OCI-M2 (cell line): ENCODE data around the gene CMTM8.
"Not testable (repeated sequence)": the region's sequence is repeated elsewhere in the genome, so short reads cannot be mapped to it uniquely, and the experiment has no call there.

Source experiments
- DNase-seq: peaks from one replicate; lab custom pipeline; 2025; ENCODE audit not compliant: unreplicated experiment; lab: John Stamatoyannopoulos, UW

The CMTM8 gene, protein sequence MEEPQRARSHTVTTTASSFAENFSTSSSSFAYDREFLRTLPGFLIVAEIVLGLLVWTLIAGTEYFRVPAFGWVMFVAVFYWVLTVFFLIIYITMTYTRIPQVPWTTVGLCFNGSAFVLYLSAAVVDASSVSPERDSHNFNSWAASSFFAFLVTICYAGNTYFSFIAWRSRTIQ

DNA sequence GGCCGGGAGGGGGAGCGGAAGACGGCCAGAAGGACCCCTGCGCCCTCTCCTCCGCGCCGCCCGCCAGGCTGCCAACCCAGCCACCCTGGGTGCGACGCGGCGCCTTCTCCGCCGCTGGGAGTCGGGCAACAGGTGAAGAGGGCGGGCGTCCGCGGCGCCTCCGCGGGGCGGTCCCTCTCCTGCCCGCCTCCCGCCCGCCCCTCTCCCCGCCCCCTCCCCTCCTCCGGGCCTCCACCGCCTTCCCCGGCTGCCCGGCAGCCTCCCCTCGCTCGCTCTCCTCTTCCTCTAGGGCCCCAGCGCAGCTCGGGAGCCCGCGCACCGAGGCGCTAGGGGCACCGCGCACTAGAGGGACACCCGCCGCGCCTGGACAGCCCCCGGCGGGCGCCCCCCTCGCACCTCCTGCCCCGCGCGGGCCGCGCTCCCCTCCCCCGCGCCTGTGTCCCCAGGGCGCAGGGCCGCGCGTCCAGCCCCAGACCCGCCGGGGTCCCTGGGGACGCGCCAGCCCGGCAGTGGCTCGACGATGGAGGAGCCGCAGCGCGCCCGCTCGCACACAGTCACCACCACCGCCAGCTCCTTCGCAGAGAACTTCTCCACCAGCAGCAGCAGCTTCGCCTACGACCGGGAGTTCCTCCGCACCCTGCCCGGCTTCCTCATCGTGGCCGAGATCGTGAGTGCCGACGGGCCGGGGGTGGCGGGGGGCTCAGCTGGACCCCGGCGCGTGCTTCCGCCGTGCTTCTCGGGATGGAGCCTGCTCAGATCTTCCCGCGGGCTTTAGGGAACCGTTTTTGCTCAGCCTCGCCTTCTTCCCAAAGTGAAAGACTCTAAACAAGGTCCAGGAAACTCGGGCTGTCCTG, at the start of gene CMTM8:
Gene CMTM8, plus strand, starts transcription at position 228 of the 854 bp plus-strand sequence. Its CDS starts 293 bp downstream, at position 521.
- no peak for DNase-seq

DNA sequence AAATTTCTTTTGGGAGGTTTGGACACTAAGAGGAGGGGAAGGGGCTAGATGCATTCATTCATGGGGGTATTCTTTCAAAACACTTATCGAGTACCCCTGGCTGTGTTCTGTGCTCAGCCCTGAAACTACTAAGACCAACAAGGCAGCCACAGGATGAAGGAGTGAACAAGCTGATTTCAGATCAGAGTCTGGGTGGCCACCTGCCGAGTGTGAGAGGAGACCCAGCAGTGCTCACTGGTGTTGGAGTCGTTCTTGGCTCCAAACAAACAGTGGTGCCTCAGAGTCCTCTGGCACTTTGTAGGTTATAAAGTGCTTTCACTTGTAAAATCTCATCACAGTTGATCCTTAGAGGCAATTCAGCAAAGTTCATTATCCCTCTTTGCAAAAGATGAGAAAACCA, 48.8 kb upstream of the CMTM8 start:
- DNase-seq = no peak

DNA sequence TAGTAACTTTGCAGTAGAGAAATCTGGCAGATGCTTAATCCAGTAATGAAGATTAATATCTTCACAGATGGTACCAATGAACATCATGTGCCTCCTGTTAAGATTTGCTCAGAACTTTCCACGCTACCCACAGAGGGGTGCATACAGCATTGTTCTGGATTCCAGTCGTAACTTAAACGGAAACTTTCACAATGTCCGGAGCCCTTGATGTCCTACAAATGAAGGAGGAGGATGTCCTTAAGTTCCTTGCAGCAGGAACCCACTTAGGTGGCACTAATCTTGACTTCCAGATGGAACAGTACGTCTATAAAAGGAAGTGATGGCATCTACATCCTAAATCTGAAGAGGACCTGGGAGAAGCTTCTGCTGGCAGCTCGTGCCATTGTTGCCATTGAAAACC, 47.9 kb upstream of the CMTM8 start:
- not testable (repeated sequence) for DNase-seq

DNA sequence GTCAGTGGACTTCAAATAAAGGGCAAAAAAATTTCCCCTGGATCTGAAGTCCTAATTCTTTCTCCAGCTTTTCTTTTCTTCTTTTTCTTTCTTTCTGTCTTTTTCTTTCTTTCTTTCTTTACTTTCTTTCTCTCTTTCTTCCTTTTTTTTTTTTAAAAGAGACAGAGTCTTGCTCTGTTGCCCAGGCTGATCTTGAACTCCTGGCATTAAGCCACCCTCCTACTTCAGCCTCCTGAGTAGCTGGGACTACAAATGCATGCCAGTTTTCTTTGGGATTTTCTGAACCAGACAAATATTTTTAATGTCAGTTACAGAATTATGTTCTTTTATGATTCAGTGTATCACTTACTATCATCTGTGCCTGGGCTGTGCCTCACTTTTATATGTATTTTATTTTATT, 45.4 kb upstream of the CMTM8 start:
- no peak for DNase-seq

DNA sequence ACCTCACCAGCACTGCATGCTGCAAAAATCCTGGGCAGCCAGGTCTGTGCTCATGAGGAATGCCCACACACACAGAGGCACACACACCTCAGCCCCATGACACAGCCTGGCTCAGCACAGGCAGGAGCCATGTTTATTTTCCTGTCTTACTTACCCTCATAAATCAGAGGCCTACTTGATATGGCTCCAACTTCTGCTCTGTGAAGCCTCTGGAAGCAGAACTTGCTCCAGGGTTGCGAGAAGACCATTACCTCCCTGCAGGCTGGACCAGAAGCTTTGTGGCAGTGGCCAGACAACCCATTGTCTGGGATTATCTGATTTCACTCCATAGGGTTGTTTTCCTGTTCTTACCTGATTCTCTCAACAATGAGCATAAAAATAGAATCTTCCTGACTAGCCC, 43.8 kb upstream of the CMTM8 start:
- DNase-seq = no peak

DNA sequence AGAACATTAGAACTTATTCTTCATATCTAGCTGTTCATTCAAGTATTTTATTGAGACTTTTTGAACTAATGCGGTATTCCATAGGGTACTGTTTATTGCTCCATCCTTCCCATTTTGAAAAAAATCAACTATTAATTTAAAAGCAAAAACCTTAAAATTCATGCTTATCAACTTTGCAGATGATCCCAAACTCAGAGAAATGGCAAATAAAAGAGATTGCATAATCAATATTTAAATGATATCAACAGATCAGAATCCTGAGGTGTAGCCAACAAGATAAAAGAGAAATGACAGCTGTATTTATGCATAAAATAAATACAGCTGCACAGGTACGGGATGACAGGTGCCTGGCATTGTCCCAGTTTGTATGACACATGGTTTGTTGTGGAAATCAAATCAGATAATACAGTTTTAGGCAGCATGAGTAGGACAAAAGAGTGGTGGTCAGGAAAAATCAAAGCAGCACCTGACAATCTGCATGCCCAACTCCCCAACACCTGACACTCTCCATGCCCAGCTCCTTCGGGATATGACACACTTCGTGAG, 42.4 kb upstream of the CMTM8 start:
- no peak for DNase-seq

DNA sequence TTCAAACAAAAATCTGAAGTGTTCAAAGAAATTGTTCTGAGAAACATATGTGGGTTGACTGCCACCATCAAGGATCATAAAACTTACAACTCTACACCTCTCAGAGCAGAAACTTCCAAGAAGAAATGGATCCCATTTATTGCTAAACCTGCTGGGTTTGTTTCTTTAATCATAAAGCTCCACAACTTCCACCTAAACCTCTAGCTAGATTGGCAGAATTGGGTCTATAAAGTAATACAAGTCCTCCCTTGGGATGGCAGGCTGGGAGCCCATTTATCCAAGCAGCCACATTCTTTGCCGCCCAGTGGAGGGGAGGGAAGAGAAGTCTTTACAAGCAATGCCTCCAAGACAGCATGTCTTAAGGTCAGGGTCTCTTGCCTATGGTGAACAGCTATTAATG, 40.5 kb upstream of the CMTM8 start:
- no peak for DNase-seq

DNA sequence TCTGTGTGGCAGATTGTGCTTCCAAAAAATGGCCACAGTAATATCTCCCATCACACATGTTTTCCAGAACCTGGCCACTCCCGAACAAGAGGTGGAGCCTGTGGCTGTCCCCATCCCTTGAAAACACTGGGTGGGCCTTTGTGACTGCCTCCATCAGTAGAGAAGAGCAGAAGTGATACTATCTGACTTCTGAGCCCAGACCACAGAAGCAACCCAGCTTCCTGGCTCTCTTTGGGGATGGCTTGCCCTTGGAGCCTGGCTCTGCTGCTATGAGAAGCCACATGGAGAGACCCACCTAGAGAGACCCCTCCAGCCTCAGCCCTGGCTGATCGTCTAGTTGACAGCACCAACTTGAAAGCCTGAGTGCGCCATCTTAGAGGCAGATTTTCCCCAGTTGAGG, 39.8 kb upstream of the CMTM8 start:
- no peak for DNase-seq

DNA sequence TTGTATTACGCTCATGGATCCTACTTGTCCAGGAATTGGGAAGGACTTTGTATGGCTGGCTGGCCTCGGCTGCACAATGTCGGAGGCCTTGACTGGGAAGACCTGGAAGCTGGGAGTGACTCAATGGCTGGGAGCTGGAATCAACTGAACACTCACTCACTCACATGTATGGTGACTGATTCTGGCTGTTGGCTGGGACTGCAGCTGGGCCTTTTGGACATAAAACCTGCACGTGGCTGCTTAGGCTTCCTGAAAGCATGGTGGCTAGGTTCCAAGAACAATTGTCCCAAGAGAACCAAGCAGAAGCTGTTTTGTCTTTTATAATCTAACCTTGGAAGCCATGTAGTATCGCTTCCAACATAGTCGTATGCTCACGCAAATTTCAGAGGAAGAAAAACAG, 38.0 kb upstream of the CMTM8 start:
- DNase-seq = no peak

DNA sequence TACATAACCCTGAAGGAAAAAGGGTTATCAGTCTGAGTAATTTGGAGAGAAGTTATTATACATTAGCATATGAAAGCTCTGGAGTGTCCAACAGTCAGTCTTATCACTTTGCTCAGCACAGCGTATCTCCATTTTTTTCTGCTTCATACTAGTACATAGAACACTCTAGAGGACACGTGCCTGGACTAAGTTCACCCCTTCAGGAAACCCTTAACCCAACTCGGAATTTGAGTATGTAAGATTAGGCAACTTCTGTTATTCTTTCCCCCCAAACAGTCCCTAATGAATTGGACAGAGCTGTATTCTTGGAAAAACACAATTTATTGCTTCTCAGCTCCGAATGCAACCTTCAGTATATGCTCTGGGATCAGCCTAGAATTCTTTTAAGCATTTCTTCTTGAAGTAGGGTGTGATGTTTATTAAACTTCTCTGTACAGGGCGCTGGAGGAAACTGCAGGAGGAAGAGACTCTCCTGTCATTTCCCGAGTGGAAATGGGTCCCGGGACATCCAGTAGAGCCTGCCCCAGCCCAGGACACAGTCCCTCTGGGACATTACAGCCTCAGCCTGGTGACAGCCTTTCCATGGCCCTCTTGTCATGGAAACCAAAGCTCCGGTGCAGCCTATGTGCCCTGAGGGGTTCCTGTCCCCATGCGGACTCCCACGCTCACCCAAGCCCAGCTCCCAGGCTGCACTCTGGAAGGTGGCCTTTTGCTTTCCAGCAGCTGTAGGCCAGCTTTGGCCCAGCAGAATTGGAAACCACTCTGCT, 37.3 kb upstream of the CMTM8 start:
- DNase-seq = no peak

DNA sequence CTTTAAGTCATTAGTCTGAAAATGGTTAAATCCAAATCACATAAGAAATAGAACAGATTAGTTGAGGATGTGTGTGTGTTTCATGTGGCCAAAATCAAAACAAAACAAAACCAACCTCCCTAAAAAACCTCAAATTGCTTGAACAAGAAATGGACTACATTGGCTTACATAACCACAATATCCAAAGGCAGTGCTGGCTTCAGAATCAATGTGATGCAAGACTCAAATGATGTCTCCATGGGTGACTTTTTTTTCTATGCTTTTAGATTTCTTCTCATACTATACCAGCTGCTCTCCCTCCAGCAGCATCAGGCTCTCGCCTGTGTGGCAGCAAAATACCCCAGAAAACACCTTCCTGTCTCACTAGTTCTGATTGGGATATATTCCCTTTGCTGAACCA, 36.0 kb upstream of the CMTM8 start:
- DNase-seq = no peak

DNA sequence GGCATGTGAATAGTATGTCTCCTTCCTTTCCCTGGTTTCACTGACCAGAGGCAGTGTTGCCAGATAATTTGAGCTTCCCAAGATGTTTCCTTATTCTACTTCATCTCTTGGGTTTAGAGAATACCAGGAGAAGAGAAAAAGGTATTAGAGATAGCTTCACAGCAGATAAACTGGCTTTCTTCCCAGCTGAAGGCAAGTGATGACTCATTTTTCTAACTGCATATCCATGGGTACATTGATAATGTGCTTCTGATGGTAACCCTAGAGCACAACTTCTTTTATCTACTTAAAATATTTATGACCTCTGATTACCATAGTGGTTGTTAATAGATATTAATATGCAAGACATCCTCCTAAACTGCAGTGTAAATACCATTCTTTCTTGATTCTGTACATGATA, 34.6 kb upstream of the CMTM8 start:
- DNase-seq = no peak

DNA sequence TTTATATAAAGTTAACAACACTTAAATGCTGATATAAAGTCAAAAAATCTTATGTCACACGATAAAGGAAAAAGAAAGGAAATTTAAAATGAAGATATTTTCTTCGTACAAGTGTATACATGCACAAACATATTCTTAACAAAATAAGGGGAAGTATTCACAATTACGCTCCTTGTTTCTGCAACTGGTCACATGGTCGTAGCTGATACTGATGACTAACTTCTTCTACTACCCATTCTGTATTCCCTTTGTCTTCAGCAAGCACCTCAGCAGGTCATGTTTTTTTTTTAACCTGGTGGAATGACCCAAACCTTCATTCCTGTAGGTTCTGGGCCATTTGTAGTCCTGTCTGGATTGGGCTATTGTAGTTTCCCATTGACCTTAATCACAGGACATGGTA, 30.0 kb upstream of the CMTM8 start:
- DNase-seq = no peak

DNA sequence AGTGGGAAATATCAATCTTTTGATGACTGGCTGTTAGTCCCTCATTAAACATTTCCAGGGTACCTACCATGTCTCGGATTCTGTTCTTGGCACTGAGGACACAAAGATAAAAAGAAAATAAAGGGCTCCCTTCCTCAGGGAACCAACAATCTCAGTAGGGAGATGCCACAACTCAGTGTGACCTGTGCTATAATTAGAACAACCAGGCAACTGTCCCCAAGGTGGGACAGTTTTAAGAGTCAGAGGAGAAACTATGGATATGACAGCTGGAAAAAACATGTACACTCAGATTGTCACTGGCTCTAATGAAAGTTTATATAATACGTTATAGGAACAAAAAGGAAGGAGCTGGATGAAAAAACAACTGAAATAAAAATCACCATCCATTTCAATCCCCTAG, 23.3 kb upstream of the CMTM8 start:
- no peak for DNase-seq

DNA sequence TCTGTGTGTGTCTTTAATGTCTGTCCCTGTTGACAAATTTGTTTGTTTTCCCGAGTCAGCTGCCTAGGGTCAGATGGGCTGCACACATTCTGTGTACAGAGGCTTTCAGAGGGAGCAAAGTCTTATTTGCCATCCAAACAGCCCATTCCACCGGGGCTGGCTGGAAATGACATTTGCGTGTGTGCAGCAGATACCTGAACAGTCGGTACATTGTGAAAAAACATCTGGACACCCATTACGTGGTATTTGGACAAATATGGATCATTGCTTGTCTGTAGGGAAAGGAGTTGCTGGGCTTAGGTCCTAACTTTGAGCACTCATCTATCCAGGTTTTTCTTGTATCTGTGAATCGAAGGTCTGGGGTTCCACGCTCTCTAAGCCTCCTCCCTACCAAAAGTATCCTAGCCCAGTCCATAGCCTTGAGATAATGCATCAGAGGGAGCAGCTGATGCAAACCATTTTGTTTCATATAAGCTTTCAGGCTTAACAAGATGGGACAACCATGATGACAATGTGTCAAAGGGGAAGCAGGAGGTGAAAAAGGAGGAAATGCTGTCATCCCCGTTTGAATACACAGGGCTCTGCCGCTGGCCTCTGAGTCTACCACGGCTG, 22.2 kb upstream of the CMTM8 start:
- DNase-seq = no peak

DNA sequence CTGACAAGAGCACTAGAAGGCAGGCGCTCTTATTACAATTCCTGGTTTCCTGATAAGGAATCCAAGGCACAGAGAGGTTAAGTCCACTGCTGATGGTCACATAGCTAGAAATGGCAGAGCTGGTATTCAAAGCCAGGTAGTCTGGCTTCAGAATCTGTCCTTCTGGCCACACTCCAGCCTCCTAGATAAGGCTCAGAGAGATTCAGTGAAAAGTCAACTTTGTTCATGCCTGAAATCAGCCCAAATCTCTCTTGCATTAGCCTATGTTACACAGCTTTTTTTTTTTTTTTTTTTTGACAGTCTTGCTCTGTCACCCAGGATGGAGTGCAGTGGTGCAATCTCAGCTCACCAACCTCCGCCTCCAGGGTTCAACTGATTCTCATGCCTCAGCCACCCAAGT, 21.1 kb upstream of the CMTM8 start:
- no peak for DNase-seq

DNA sequence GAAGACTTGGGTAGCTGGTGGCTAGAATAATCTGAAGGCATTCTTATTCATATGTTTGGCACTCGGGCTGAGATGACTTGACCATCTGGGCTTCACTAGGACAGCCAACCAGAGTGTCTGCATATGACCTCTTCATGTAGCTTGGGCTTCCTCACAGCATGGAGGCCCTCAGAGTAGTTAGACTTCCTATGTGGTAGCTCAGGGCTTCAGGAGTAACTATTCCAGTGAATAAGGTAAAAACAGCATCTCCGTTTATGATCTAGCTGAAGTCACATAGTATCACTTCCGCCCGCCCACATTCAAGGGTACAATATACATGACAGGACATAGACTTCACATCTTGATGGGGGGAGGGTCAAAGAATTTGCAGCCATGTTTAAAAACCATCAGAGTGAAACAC, 18.9 kb upstream of the CMTM8 start:
- no peak for DNase-seq

DNA sequence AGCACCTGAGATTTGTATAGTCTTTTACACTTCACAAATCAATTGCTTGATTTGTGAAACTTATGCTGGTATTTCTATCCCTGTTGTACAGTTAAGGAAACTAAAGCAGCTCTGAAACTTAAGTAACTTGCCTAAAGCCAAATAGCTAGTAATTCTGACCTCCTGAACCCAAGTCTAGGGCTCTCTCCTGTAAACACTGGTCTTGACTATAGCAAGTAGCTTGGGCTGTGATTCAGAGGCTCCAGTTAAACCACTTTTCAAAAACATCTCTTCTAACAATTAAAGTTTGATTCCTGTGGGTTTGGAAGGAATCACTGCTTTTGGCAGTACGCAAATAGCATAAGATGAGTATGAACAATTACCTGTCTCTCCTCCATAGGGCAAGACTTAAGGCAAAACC, 18.5 kb upstream of the CMTM8 start:
- no peak for DNase-seq

DNA sequence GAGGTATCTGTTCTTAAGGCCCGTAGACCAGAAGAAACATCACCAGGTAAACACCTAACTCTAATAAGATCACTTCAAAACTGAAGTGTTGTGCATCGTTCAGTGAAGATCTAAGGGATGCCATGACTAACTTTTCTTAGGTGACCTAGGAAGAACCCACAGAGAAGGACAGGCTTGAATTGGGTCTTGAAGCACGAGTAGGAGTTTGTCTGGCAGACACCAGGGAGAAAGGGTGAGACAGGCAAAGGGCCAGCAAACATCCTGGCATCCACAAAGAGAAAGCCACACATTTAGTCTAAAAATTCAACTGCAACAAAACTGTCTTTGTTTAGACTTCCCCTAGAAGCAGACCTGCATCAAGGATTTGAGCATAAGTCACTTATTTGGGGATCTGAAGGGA, 15.5 kb upstream of the CMTM8 start:
- DNase-seq = no peak

DNA sequence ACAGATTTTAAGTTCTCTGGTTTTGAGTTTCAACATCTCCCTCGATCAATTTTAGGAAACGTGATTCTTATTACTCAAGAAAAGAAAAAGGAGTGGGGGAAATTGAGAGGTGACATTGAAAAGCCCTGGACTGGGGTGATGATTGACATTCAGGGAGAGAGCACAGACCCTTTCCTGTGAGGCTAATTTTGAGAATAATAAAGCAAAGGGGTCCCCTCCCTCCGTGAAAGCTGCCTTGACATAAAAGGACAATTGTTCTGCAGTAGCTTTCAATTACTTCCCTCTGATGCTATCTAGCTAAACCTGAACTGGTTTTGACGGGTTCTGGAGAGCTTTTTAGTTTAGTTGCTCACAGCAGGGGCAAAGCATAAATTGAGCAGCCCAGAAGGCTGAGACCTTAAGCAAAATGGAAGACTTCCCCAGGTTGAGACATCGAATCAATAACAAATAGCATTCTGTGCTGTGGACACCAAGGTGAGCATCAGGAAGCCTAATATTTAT, 14.4 kb upstream of the CMTM8 start:
- DNase-seq = no peak

DNA sequence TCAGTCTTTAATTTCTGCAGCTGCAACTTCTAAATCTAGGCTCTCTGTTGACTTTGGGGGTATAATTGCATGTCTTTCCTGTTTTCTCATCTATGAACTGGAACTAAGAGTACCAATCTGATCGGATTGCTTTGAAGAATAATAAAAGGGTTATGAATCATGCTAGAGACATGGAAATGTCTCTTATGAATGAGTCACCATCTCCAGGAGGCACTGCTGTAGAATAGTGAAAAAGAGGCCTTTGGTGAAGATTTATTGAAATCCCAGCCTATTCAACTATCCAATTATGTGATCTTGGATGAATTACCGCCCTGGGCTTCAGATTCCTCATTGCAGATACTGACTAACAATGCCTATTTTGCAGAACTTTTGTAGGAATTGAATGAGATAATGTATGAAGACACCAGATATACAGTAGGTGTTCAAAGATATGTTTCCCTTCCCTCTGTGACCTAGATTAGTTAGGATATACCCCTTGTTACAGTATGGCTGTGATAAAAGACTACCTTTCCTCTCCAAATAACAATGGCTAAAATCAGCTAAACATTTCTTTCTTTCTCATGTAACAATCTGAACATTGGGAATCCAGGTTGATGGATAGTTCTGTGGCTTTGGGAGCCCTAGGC, 11.5 kb upstream of the CMTM8 start:
- DNase-seq = no peak
